Heart left ventricle (tissue), 16 donors: ENCODE data around the gene ACAD11. TPM values are rescaled to one million over a fixed set of nuclear protein-coding genes. Genes with fewer than 3 reads are reported as not detected.

Source experiments
- ATAC-seq, 4 donors: fragments of 200-7000 bp; cut with Tn5 transposase; one replicate each; pipeline ENCODE4 v1.9.1; 2020 to 2022; ENCODE audit warnings: moderate library complexity in 4 of 4, mild to moderate bottlenecking in 3 of 4, moderate number of reproducible peaks in 1 of 4
- DNase-seq, 5 donors: peaks; one replicate each; pipeline ENCODE4 v3.0.0-alpha.2; 2020
- H3K27ac ChIP-seq, 12 donors: fragments of 200-600 bp; sonication (generic) in 4 of 12; one replicate each; pipeline versions ENCODE4 v1.5.0 to v1.8.0; 2016 to 2022; ENCODE audit warnings: mild to moderate bottlenecking in 2 of 12
- H3K27me3 ChIP-seq, 9 donors: fragments of 200-600 bp; sonication (generic) in 2 of 9; one replicate each; pipeline versions ENCODE4 v1.5.1 to v1.8.0; 2016 to 2022; ENCODE audit warnings: mild to moderate bottlenecking in 3 of 9
- H3K36me3 ChIP-seq, 9 donors: fragments of 200-600 bp; sonication (generic) in 2 of 9; one replicate each; pipeline versions ENCODE4 v1.5.0 to v1.8.0; 2018 to 2022; ENCODE audit warnings: mild to moderate bottlenecking in 2 of 9
- H3K4me1 ChIP-seq, 12 donors: fragments of 200-600 bp; sonication (generic) in 4 of 12; one replicate each; pipeline versions ENCODE4 v1.5.0 to v1.8.0; 2016 to 2022; ENCODE audit warnings: mild to moderate bottlenecking in 3 of 12
- H3K4me3 ChIP-seq, 12 donors: fragments of 200-600 bp; sonication (generic) in 4 of 12; one replicate each; pipeline versions ENCODE4 v1.5.0 to v1.8.0; 2017 to 2022; ENCODE audit warnings: mild to moderate bottlenecking in 9 of 12, moderate library complexity in 4 of 12
- H3K9me3 ChIP-seq, 12 donors: fragments of 200-600 bp; sonication (generic) in 4 of 12; one replicate each; pipeline versions ENCODE4 v1.5.0 to v1.8.0; 2016 to 2022; ENCODE audit warnings: mild to moderate bottlenecking in 1 of 12
- POLR2A ChIP-seq, 2 donors: fragments of 450-650 bp; IDR thresholded peaks; one replicate each; pipeline ENCODE4 v1.6.1; 2017; ENCODE audit warnings: antibody characterized with exemption in 2 of 2, mild to moderate bottlenecking in 2 of 2, moderate library complexity in 2 of 2
- WGBS, 4 donors: extraction: QIAGEN DNeasy Blood & Tissue Kit in 2 of 4; methylation state at CpG; one replicate each; pipeline versions ENCODE4 v1.1.5 to v1.1.7; 2013 to 2018; 5-methylcytosine and 5-hydroxymethylcytosine counted together
- intact Hi-C, 10 donors: fragments of 100-400 bp; cut with DNase I; formaldehyde crosslinking; loops; one replicate each; pipeline versions ENCODE4 v1.11.1 to v1.14.2; 2022
- polyA plus RNA-seq, 2 donors: library from polyadenylated mRNA; stranded (reverse); fragments of 200-250 nt; gene quantifications; one replicate each; pipeline ENCODE4 v1.2.3, GENCODE V29; 2013
- total RNA-seq, 9 donors: library from RNA; depleted of rRNA in 2 of 9; stranded (reverse); fragments of >200 nt in 2 of 9; fragmentation: NEBNext Ultra II Directional in 3 of 9; extraction: Animal tissue kit (Norgen Biotek cat#: 25700) in 3 of 9; gene quantifications; one replicate each; pipeline versions ENCODE4 v1.1.0 to v1.2.4, GENCODE V29; 2016 to 2023
- TF ChIP-seq, protein P1 (sequence below), 12 donors: fragments of 200-600 bp; sonication (generic) in 4 of 12; IDR thresholded peaks; one replicate each; pipeline versions ENCODE4 v1.5.0 to v1.8.0; 2018 to 2022; ENCODE audit warnings: antibody characterized with exemption in 12 of 12, mild to moderate bottlenecking in 5 of 12
- donor health status: ischemic (EF 13 %, LVEDD 7.1; RV severe dilation, severe dysfunction).
- donor health status: healthy with polysubstance abuse.
- donor health status: DM: no; HTN: yes; CAD: no.
- donor health status: DM: no; HTN: no; CAD: no.
- donor health status: ischemic (EF 25% LVEDD 6.9; RV normal size, moderate dysfunction).
- donor health status: ischemic (EF 25% LVEDD 5.7; RV mildly dilated, moderate dysfunction).
- donor health status: healthy.
- donor health status: DM: yes; HTN: yes; CAD: no.
- donor health status: ischemic (EF 35%, LVEDD 5.7; RV mildly dilated, moderate dysfunction).
- donor health status: nonischemic (EF 11% LVEDD 7.7; RV severe dilation, severe dysfunction).
- donor health status: DM: yes; HTN: yes; CAD: no.
- donor health status: PGD.
- donor health status: ischemic (EF 29% LVEDD 5.4; RV normal size, mild dysfunction).
- donor health status: nonischemic (EF 23%, LVEDD 6.1; RV moderate dilation, normal function).

The ACAD11 gene
- total and polyA plus RNA-seq, 11 donors: 8.9 to 38.8 (median 23.1) TPM

- Histone ChIP-seq H3K4me1 (no peaks in the 10 kb centered on the region), H3K27me3 (no peaks in the 10 kb centered on the region), H3K36me3 (peaks cover 0 to 99% (median 95%) of the 10 kb centered on the region in 9 donors), H3K9me3 (no peaks in the 10 kb centered on the region), H3K27ac (no peak overlapping the region), H3K4me3 (no peak overlapping the region)
- ATAC-seq (no peak), DNase-seq (no peak)
- WGBS, 4 donors: 82 to 89% (median 87%) methylated on average over 5 of the region's 5 CpGs
- no peak for TF ChIP-seq POLR2A (IDR thresholded peaks at IDR 0.05)
- TF ChIP-seq, protein P1, sequence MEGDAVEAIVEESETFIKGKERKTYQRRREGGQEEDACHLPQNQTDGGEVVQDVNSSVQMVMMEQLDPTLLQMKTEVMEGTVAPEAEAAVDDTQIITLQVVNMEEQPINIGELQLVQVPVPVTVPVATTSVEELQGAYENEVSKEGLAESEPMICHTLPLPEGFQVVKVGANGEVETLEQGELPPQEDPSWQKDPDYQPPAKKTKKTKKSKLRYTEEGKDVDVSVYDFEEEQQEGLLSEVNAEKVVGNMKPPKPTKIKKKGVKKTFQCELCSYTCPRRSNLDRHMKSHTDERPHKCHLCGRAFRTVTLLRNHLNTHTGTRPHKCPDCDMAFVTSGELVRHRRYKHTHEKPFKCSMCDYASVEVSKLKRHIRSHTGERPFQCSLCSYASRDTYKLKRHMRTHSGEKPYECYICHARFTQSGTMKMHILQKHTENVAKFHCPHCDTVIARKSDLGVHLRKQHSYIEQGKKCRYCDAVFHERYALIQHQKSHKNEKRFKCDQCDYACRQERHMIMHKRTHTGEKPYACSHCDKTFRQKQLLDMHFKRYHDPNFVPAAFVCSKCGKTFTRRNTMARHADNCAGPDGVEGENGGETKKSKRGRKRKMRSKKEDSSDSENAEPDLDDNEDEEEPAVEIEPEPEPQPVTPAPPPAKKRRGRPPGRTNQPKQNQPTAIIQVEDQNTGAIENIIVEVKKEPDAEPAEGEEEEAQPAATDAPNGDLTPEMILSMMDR (IDR thresholded peaks at IDR 0.05): no peak
- intact Hi-C loops: loop anchor here in 2 of 10 donors (10.0 kb wide), 2 partner anchors 55 to 185 kb away; no protein-coding TSS in a partner anchor
These were observed 139.7 kb downstream of the ACAD11 start for GRCh38 chr3:132519914-132520313.

GRCh38 chr3:132517311-132517710 is 142.3 kb downstream of the ACAD11 start:
- H3K9me3 ChIP-seq: no peaks in the 10 kb centered on the region
- H3K27me3 ChIP-seq: no peaks in the 10 kb centered on the region
- H3K4me3 ChIP-seq: no peak overlapping the region
- intact Hi-C loops: loop anchor here in 1 of 10 donors (10.0 kb wide), 1 partner anchor 187 kb away; no protein-coding TSS in a partner anchor
- ATAC-seq (no peak), DNase-seq (no peak)
- H3K27ac ChIP-seq: no peak overlapping the region
- H3K4me1 ChIP-seq: no peaks in the 10 kb centered on the region
- TF ChIP-seq, protein P1 (IDR thresholded peaks at IDR 0.05): no peak
- TF ChIP-seq POLR2A (IDR thresholded peaks at IDR 0.05): no peak
- WGBS, 4 donors: 96 to 98% (median 98%) methylated on average over 2 of the region's 2 CpGs
- H3K36me3 ChIP-seq: peaks cover 0 to 99% (median 95%) of the 10 kb centered on the region in 9 donors

GRCh38 chr3:132513057-132513456 is 146.6 kb downstream of the ACAD11 start:
- H3K36me3 ChIP-seq: peaks cover 0 to 100% (median 96%) of the 10 kb centered on the region in 9 donors
- no peaks in the 10 kb centered on the region for H3K27me3 ChIP-seq
- ATAC-seq (no peak), DNase-seq (no peak)
- intact Hi-C loops: loop anchor here in 1 of 10 donors (10.0 kb wide), 1 partner anchor 192 kb away; no protein-coding TSS in a partner anchor
- H3K4me3 ChIP-seq: no peak overlapping the region
- no peaks in the 10 kb centered on the region for H3K4me1 ChIP-seq
- H3K9me3 ChIP-seq: no peaks in the 10 kb centered on the region
- WGBS, 4 donors: 92 to 96% (median 94%) methylated on average over 5 of the region's 5 CpGs
- H3K27ac ChIP-seq: no peak overlapping the region
- TF ChIP-seq POLR2A (IDR thresholded peaks at IDR 0.05): no peak
- TF ChIP-seq, protein P1 (IDR thresholded peaks at IDR 0.05): no peak

DNA sequence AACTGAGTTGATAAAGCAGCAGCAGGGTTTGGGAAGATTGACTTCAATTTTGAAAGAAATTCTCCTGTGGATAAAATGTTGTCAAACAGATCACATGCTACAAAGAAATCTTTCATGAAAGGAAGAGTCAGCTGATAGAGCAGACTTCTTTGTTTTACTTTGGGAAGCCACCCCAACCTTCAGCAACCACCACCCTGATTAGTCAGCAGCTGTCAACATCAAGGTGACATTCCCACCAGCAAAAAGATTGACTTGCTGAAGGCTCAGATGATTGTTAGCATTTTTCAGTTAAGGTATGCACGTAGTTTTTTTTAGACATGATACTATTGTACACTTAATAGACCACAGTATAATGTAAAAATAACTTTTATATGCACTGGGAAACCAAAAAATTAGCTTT is 150.1 kb downstream of the ACAD11 start:
- peaks cover 0 to 100% (median 96%) of the 10 kb centered on the region in 9 donors for H3K36me3 ChIP-seq
- 86 to 97% (median 89%) methylated on average over 1 of the region's 1 CpG for WGBS, 4 donors
- no peaks in the 10 kb centered on the region for H3K27me3 ChIP-seq
- TF ChIP-seq, protein P1 (IDR thresholded peaks at IDR 0.05): no peak
- no peak for TF ChIP-seq POLR2A (IDR thresholded peaks at IDR 0.05)
- no peak overlapping the region for H3K27ac ChIP-seq
- no peak overlapping the region for H3K4me3 ChIP-seq
- intact Hi-C loops: no loop called here
- H3K4me1 ChIP-seq: no peaks in the 10 kb centered on the region
- DNase-seq (no peak), ATAC-seq (no peak)
- H3K9me3 ChIP-seq: no peaks in the 10 kb centered on the region
